ENCODE measurements around the gene DLG2.

Gene DLG2

DNA sequence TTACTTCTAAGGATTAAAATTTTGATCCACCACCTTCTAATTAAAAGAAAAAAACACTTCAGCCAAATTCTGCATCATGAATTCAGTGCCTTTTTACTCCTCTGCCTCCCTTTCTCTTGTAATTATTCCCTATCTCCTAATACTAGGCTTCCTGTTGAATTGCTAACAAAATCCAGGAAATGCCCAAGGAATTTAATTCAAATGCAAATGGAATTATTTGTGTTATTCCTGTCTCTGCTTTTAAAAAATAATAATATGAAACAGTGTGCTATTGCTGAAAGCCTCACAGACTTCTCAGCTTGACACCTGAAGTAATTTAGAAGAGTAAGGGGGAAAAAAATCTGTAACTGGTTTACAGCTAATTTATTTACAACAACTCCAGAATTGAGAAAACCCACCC, 85.5 kb downstream of the DLG2 start:
- no peak for DNase-seq

DNA sequence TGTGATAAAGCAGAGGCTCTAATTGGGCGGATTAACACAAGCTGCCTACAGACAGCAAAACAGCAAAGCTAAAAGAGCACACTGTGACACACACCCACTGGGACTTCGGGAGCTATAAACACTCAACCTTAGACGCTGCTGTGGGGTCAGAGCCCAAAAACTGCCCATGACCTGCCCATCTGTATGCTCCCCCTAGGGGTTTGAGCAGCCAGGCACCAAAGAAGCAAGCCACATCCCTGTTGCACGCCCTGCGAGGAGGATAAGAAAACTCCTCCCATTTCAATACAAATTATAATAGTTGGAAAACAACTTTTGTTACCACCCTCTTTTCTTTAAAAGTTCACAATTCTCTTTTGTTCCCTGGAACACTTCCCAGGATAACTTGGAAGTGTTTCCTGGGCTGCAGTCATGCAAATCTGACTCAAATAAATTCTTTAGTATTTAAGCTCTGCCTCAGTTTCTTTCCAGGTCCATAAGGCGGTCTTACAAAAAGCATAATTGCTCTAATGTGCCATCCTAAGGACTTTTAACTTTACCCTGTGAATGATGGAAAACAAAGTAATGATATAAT, 86.4 kb downstream of the DLG2 start:
- no peak for DNase-seq

DNA sequence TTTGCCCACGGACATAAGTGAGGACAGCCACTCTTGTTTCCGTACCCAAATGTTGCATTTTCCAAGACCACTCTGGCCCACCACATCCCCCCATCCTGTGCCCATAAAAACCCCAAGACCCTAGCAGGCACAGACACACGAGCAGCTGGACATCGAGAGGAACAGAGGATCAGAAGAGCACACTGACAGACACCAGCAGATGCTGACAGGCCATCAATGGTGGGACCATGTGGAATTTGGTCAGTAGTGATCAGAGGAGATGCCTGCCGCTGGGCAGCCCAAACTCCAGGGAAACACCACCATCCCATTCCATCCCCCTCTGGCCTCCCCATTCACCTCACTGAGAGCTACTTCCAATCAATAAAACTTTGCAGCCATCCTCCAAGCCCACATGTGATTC, 87.0 kb downstream of the DLG2 start:
- no peak for DNase-seq

DNA sequence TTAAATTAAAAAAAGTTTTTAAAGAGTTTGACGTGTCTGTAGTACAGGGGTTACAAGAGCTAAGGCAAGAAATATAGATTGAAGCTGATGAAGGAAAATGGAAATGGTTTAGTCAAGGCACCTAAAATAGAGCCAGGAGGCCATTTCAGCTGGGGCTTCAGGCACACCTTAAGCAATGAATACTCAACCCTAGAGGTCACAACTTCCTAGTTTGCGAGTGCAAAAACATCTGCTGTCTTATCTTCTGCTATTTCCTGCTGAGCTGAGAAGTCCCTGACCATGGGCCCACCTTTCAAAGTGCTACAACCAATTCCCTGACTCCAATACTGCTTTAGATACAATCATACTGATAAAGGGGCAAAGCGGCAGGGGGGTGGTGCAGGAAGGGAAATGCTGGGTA, 87.4 kb downstream of the DLG2 start:
- no peak for DNase-seq

DNA sequence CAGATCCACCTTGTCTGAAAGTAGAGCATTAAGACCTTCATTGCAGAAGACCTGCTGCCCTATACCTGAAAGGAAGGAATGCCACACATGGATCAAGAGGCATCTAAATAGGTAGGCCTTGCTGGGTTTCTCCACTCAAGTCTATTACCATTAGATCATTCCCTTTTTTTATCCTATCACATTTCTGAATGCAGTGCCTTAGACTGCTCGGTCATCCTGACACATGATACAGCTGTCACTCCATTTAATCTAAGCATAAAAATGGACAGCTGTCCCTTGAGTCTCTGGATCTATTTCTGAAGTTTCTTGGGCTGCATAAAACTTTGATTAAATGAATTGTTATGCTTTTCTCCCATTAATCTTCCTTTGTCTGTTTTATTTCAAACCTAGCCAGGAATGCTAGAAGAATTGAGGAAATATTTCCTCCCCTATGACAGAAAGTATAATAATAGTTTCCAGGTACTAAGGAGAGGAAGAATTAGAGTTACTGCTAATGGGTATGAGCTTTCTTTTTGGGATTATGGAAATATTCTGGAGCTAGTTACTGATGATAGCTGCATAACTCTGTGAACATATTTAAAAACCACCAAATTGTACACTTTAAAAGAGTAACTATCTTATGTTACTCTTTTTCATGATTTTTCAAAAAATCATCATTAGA, 88.0 kb downstream of the DLG2 start:
- DNase-seq = no peak

DNA sequence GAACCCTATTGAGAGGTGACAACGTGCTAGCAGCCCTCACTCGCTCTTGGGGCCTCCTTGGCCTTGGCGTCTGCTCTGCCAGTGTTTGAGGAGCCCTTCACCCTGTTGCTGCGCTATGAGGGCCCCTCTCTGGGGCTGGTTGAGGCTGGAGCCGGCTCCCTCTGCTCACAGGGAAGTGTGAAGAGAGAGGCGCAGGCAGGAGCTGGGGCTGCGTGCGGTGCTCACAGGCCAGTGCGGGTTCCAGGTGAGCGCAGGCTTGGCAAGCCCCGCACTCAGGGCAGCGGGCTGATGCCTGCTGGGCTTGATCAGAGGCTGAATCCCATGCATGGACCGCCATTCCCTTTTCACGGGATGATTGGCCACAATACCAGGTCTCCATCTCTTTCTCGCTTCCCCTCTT, 90.7 kb downstream of the DLG2 start:
- DNase-seq = no peak

DNA sequence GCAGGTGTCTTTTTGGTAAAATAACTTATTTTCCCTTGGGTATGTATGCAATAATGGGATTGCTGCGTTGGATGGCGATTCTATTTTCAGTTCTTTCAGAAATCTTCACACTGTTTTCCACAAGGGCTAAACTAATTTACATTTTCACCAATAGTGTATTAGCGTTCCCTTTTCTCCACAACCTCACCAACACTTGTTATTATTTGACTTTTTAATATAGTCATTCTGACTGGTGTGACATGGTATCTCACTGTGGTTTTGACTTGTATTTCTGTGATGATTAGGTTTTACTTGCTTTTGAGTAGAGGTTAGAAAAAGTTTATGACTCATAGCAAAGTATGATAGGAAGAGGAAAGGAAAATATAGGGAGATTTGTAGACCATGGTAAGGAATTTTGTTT, 92.3 kb downstream of the DLG2 start:
- DNase-seq = no peak

DNA sequence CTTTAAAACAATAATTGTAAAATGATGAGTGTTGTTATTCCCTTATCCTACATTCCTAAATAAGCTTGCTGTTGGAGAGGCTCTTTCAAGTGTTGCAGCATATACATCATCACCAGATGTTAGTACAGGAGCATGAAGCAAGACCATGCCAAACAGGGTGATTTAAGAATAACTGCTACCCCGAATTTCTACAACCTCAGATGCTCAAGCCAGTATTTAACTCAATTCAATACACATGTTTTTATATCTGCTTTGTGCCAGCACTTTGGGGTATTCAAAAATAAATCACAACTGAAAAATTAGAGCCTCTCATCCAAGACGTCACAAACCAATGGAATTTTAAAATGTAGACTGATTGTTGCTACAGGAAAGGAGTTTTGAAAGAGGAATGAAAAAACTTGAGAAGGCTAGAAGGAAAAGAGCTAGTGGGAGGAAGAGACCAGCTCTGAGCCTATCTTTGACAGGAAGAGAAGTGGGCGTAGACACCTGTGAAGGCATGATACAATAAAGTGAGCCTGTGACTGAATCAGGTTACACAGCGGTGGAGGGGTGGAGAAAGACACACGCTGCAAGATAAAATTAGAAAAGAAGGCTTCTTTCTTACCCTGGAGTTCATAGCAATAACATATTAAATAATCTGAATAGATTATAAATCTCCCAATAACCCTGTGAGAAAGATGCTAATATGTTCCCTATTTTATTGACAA, 95.8 kb downstream of the DLG2 start:
- DNase-seq = no peak

DNA sequence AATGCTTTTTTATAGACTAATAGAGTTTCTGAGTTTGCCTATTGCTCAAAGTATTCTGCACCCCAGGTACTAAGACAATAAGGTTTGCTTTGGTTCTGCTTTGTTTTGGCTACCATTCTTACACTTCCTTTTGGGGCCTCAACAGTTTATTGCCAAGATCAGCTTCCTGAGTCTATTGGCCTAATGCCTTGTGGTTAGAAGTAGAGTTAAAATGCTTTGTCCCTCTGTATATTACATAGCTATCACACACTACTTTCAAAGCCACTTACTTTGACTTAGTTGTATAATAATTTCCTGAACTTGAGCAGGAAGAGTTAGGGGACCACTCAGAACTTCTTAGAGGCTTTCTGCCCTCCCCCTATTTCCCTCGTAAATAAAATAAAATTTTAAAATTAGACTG, 96.5 kb downstream of the DLG2 start:
- no peak for DNase-seq

DNA sequence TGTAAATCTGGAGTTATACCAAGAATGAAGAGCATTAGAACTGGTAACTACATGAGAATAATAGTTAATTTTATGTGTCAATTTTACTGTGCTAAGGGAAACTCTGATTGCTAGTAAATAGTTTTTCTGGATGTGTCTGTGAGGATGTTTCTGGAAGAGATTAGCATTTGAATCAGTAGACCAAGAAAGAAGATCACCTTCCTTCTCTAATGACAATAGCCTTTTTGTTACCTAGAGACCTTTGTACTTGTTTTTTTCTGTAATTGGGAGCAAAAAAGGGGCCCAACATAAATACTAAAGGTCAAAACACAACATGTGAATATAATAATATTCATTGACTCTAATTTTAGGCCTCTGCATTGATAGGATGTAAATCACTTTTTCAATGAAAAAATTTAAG, 100.6 kb downstream of the DLG2 start:
- no peak for DNase-seq

DNA sequence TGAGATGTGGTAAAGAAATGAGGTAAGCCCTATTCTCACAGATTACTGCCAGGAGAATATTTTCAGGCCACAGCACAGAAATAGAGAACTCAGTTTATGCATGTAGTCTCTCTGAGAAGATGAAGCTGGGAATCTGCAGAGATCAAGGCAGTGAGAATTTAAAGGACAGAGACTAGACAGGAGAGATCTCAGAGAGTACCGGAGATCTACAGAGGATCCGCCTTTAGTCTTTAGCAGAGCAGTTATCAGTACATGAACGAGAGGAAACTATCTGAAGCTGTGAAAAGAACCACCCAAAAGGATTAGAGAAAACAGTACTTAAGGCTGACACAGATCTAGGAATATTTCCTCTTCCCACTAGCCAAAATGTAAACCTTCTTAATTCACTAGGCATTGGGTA, 101.5 kb downstream of the DLG2 start:
- no peak for DNase-seq

DNA sequence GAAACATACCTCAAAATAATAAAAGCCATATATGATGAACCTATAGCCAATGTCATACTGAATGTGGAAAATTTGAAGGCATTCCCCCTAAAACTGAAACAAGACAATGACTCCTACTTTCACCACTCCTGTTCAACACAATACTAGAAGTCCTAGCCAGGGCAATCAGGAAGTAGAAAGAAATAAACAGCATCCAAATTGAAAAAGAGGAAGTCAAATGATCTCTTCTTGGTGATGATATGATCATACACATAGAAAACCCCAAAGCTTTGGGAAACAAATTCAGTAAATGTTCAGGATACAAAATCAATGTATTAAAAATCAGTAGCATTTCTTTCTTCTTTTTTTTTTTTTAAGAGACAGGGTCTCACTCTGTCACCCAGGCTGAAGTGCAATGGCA, 109.9 kb downstream of the DLG2 start:
- DNase-seq = no peak

DNA sequence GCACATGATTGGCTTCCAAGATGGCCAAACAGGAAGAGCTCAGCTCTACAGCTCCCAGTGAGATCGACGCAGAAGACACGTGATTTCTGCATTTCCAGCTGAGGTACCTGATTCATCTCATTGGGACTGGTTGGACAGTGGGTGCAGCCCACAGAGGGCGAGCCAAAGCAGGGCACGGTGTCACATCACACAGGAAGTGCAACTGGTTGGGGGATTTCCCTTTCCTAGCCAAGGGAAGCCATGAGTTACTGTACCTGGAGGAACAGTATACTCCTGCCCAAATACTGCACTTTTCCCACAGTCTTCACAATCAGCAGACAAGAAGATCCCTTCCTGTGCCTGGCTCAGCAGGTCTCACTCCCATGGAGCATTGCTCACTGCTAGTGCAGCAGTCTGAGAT, 131.2 kb downstream of the DLG2 start:
- no peak for DNase-seq

DNA sequence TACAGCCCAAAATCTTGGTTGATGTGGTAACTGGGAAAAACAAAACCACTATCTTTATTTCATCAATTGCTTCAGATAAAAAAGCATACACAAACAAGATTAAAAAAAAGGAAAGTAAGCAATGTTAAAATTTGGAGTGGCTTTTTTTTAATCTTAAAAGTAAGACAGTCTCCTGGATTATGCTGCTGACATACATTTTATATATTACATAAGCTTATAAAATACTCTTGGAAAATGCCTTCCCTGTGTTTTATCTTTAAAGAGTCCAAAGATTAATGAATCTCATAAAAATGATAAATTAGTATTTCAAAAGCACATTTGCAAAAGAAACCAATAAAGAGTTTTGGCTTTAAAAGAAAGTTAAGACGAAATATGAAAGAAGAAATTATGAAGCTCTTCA, 132.7 kb downstream of the DLG2 start:
- no peak for DNase-seq

DNA sequence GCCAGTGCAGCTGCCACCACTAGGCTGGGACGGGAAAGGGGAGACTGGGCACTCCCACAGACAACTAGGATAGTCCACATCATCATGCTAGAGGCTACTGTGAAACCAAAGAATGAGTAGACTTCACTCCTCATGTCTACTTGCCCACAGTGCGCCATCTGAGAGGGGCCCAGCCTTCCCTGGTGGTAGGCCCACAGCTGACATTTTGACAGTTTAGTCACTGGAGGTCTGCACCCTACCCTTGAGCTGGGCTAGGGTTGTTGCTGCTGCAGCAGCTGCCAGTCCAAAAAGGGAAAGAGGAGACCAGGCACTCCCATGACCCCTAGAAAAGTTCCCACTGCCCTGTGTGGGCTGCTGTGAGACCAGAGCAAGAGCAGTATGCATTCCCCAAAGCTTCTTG, 141.2 kb downstream of the DLG2 start:
- DNase-seq = no peak

DNA sequence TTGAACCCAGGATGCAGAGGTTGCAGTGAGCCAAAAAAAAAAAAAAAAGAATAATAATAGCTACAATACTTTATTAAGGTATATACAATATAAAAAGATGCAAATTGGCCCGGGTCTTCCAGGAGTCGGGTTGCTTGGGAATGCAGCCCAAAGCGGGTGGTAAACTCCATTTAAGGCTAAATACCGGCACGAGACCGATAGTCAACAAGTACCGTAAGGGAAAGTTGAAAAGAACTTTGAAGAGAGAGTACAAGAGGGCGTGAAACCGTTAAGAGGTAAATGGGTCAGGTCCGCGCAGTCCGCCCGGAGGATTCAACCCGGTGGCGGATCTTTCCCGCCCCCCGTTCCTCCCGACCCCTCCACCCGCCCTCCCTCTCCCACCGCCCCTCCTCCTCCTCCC, 143.3 kb downstream of the DLG2 start:
- DNase-seq = no peak

DNA sequence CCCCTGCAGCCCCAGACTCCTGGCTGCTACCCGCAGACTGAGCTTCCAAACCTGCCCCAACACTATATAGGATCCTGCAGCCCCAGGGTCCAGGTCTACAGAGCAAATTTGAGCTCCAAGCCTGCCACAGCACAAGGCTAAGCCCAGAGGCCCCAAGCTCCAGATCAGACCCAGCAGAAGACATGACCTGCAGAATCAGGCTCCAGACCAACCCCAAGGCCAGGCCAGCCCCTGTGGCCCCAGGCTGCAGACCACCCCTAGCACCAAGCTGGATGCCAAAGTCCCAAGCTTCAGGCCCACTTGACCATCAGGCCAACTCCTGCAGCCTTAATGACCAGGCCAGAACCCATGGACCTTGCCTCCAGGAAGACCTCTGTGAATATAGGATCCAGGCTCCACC, 145.3 kb downstream of the DLG2 start:
- no peak for DNase-seq

DNA sequence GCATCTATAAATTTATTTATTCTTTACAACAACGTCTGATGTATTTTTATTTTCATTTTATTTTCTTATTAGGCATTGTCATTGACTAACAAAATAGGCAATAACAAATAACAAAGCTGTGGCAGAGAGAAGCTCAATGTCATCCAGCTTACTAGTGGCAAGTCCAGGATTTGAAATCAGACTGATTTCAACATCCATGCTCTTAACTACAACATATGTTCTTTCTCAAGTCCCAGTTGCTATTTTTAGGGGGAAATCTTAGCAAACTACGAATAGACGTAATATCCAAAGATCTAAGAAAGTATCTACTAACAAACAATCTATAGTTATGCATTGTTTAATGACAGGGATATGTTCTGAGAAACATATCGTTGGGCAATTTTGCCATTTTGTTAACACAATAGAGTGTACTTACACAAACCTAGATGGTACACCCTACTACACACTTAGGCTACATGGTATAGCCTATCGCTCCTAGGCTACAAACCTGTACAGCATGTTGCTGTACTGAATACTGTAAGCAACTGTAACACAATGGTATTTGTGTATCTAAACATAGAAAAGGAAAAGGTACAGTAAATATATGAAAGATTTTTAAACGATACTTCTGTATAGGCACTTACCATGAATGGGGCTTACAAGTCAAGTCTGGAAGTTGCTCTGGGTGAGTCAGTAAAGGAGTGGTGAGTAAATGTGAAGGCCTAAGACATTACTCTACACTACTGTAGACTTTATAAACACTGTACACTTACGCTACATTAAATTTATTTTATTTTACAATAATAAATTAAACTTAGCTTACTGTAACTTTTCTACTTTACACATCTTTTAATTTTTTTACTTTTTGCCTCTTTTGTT, 151.3 kb downstream of the DLG2 start:
- no peak for DNase-seq

DNA sequence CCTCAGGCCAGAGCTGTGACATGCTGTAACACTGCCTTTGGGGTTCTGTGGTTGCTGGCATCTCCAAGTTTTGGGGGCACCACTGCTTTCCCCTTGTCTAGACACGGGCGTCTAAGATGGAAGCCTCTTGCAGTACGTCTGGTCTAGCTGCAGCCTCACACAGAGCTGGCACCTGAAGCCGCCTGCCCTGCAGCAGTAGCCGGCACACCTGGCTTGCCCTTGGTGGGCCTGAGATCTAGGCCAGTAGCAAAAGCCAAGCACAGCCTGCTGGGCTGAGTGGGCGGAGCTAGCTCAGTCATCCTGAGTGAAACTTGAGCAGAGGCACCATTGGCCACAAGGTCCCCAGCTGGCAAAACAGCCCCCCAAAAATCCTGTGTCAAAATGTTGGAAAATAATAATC, 154.2 kb downstream of the DLG2 start:
- no peak for DNase-seq

DNA sequence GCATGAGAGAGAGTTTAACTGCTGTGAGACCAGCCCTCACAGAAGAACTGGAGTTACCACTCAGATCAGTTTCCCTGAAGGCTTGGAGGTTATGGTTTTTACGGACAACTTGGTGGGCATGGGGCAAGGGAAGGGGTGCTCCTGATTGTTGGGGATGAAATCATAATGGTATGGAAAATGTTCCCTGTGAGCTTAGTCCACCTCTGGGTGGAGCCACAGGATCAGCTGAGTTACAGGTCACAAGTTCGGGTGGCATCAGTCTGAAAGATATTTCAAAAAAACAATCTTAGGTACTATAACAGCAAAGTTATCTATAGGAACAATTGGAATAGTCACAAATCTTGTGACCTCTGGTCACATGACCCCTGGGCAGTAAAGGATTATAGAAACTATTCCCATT, 162.9 kb downstream of the DLG2 start:
- no peak for DNase-seq

DNA sequence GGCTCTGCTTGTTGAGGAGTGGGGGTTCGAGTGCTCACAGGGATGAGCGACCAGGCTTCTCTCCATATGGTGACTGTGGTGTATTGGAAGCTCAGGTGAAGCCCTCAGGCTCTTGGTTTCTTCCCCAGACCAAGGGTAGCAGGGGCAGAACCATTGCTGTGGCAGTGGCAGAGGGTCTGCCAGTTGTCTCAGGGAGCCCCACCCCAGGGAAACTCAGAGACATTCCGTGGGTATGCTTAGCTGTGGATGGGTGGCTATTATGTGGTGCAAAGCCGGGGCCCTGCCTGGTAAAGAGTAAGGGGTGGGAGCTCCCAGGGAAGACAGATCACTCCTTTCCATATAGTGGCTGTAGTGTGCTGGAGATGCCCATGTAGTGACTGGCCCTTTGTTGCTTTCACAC, 167.8 kb downstream of the DLG2 start:
- no peak for DNase-seq

DNA sequence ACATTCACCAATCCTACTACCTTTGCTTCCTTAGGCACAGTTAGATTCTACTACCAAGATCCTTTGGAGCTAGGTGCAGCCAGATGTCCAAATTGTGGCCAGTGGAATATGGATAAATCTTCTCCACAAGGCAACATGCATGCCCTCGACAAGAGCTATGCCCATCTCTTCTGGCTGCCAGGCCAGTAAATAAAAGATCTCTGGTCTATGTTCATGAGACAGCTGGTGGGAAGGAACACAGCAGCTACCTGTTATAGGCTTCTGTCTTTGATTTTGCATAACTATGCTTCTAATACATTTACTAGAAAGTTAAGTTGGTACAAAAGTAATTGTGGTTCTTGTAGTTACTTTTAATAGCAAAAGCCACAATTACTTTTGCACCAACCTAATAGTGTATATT, 182.7 kb downstream of the DLG2 start:
- no peak for DNase-seq

DNA sequence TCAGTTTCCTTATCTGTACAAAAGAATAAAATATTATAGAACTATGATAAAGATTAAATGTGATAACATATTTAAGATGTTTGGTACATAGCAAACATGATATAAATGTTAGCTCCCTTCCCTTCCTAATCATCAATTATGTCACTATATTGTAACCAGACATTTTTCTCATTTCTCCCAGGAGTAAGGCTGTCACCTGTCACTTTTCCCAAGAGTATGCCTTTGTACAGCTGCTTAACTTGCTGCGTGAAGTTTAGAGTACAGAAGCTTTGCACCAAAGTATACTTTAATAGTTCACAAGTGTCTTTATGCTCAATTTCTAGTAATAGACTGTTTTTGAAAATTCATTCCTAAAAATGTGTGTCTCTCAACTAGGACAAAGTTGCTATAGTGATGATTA, 186.9 kb downstream of the DLG2 start:
- no peak for DNase-seq

DNA sequence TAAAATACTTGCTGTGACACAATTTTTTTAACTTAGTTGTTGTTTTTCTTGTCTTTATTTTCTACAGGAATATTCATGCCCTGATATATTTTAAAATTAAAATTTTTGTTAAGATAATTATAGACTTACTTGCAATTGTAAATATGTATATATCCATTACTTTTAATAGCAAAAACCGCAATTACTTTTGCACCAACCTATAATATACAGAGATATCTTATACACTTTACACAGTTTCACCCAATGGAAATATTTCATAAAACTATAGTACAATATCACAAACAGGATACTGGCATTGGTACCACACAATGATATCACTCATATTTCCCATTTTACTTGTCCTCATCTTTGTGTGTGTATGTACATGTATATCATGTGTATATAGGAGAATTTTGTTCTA, 188.8 kb downstream of the DLG2 start:
- DNase-seq = no peak
